ENCODE data around the gene ZNF746. TPM values are rescaled to one million over a fixed set of nuclear protein-coding genes. Genes with fewer than 3 reads are reported as not detected.
A peak's percentile ranks its signal among the peaks of the same experiment; 100 is the strongest.

Gene ZNF746
- total and polyA plus RNA-seq, 9 of the 15 experiments (the other 6 are each of a cell fraction or from before 2014, with no cell fraction given): 1.7 to 31.6 (median 13.3) TPM

GRCh38 chr7:149529136-149529718, 31.6 kb upstream of the ZNF746 start (continued):
- TF ChIP-seq UBTF (IDR thresholded peaks at IDR 0.05; ENCODE audit: borderline replicate concordance in 1 of 2, low read depth in 2 of 2, low read length in 2 of 2) (no peak), NR2C2 (CRISPR knock-in tag; IDR thresholded peaks at IDR 0.05) (no peak), NR2C2 (tag; IDR thresholded peaks at IDR 0.05) (no peak), ARNT (IDR thresholded peaks at IDR 0.05) (no peak), CUX1 (CRISPR knock-in tag; IDR thresholded peaks at IDR 0.05) (no peak), CAMTA2 (CRISPR knock-in tag; conservative IDR thresholded peaks at IDR 0.05) (no peak), CREM (IDR thresholded peaks at IDR 0.05; ENCODE audit: low read depth) (0 out of 2 replicates have a peak, but pooled peaks have one; percentile 44), ID3 (CRISPR knock-in tag; IDR thresholded peaks at IDR 0.05) (no peak), ID3 (tag; IDR thresholded peaks at IDR 0.05) (0 out of 2 replicates have a peak, but pooled peaks have one; percentile 29), KHSRP (IDR thresholded peaks at IDR 0.05) (no peak), TRIM28 (IDR thresholded peaks at IDR 0.05) (peak; percentile 100), GTF3C2 (IDR thresholded peaks at IDR 0.05; ENCODE audit: borderline replicate concordance, extremely low read depth, insufficient read length) (no peak), NR0B1 (IDR thresholded peaks at IDR 0.05; ENCODE audit: partially characterized antibody) (no peak), MCM3 (IDR thresholded peaks at IDR 0.05) (no peak), MEF2D (tag; conservative IDR thresholded peaks at IDR 0.05; ENCODE audit: low read depth) (no peak)

All from K562 (cell line).